Neural crest cell (in vitro differentiated cells): Measurements from ENCODE around the gene MXD3. TPM values are rescaled to one million over a fixed set of nuclear protein-coding genes. Genes with fewer than 3 reads are reported as not detected.

Experiments used
- DNase-seq: peaks from one replicate; pipeline ENCODE4 v3.0.0; 2021; ENCODE audit warnings: low read depth, mixed read lengths, low spot score
- H3K27ac Mint-ChIP-seq: one replicate; pipeline ENCODE4 v1.8.0; 2021; ENCODE audit warnings: mild to moderate bottlenecking, mixed read lengths; ENCODE audit not compliant: unreplicated experiment
- H3K27me3 Mint-ChIP-seq: 2 replicates; pipeline ENCODE4 v1.8.0; 2021; ENCODE audit warnings: low read depth, mild to moderate bottlenecking, mixed read lengths
- H3K36me3 Mint-ChIP-seq: 2 replicates; pipeline ENCODE4 v1.8.0; 2021; ENCODE audit warnings: low read depth, mild to moderate bottlenecking, mixed read lengths
- H3K4me1 Mint-ChIP-seq: 2 replicates; pipeline ENCODE4 v1.8.0; 2021; ENCODE audit warnings: mixed read lengths
- H3K4me3 Mint-ChIP-seq: one replicate; pipeline ENCODE4 v1.8.0; 2021; ENCODE audit warnings: mild to moderate bottlenecking, mixed read lengths
- H3K9me3 Mint-ChIP-seq: 2 replicates; pipeline ENCODE4 v1.8.0; 2021; ENCODE audit warnings: mixed read lengths
- total RNA-seq: library from RNA; stranded (reverse); gene quantifications from 2 replicates; pipeline ENCODE4 v1.2.1, GENCODE V29; 2021
- TF ChIP-seq, protein P1 (sequence below): fragments of 200-600 bp; sonication (generic); conservative IDR thresholded peaks from 2 replicates; pipeline ENCODE4 v1.5.0; 2021; ENCODE audit warnings: antibody characterized with exemption, mild to moderate bottlenecking

MXD3 gene
- total RNA-seq, 1 donor from 2014 or later: 40.3 TPM

DNA sequence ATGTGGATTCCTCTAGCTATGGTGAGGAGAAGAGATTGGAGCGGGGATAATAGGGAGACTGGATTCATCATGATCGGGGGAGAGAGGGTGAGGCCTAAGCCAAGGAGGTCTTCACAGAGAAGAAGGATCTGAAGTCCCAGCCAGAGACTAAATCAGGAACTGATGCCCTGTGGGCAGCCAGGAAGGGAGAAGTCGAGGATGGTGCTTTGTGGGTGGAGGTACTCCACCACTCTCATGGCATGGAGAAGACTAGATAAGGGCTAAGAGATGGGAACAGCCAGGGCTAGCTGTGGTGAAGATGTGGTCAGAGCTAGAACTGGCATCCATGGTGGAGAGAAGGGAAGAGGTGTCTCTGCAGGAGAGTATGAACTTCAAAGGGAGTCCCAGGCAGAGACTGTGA lies 43.0 kb upstream of the MXD3 start:
- DNase-seq: no peak
- Mint-ChIP-seq H3K36me3 (no peaks in the 10 kb centered on the region), H3K4me3 (no peak overlapping the region), H3K27ac (no peak overlapping the region), H3K4me1 (peaks cover 26% of the 10 kb centered on the region), H3K9me3 (no peaks in the 10 kb centered on the region), H3K27me3 (peaks cover 33% of the 10 kb centered on the region)
- TF ChIP-seq, protein P1, sequence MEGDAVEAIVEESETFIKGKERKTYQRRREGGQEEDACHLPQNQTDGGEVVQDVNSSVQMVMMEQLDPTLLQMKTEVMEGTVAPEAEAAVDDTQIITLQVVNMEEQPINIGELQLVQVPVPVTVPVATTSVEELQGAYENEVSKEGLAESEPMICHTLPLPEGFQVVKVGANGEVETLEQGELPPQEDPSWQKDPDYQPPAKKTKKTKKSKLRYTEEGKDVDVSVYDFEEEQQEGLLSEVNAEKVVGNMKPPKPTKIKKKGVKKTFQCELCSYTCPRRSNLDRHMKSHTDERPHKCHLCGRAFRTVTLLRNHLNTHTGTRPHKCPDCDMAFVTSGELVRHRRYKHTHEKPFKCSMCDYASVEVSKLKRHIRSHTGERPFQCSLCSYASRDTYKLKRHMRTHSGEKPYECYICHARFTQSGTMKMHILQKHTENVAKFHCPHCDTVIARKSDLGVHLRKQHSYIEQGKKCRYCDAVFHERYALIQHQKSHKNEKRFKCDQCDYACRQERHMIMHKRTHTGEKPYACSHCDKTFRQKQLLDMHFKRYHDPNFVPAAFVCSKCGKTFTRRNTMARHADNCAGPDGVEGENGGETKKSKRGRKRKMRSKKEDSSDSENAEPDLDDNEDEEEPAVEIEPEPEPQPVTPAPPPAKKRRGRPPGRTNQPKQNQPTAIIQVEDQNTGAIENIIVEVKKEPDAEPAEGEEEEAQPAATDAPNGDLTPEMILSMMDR: no peak

DNA sequence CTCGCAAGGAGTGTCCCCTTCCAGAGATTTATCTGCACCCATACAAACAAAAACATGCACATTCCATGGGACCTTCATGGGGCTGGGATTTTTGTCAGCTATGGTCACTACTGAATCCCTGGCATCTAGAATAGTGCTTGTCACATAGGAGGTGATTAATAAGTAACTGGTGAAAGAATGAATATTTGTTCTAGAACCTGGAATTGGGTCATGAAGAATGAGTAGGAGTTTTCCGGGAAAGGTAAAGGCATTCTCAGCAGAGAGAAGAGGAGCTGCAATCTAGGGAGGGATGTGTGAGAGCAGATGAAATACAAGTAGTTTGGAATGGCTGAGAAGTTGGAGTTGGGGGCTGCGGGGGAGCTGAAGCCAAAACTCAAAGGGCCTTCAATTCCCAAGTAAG lies 42.6 kb upstream of the MXD3 start:
- TF ChIP-seq, protein P1: no peak
- Mint-ChIP-seq H3K36me3 (no peaks in the 10 kb centered on the region), H3K27me3 (peaks cover 33% of the 10 kb centered on the region), H3K27ac (no peak overlapping the region), H3K4me3 (no peak overlapping the region), H3K4me1 (peaks cover 30% of the 10 kb centered on the region), H3K9me3 (no peaks in the 10 kb centered on the region)
- no peak for DNase-seq

DNA sequence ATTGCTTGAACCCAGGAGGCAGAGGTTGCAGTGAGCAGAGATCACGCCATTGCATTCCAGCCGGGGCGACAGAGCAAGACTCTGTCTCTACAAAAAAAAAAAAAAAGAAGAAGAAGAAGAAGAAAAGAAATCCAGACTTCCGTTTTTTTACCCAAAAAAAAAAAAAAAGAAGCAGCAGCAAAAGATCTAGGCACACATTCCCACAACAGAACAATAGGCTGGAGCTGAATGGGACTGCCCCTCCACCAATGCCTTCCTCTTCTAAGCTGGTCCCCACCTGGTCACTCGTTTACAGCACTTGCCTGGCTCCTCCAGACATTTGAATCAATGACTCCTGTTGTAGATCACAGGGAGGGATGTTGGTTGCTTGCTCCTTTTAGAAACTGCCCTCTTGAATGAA lies 41.4 kb upstream of the MXD3 start:
- TF ChIP-seq, protein P1: no peak
- Mint-ChIP-seq H3K27ac (no peak overlapping the region), H3K27me3 (peaks cover 33% of the 10 kb centered on the region), H3K36me3 (no peaks in the 10 kb centered on the region), H3K4me3 (peak overlapping the region; percentile 72), H3K9me3 (no peaks in the 10 kb centered on the region), H3K4me1 (peaks cover 34% of the 10 kb centered on the region)
- no peak for DNase-seq

DNA sequence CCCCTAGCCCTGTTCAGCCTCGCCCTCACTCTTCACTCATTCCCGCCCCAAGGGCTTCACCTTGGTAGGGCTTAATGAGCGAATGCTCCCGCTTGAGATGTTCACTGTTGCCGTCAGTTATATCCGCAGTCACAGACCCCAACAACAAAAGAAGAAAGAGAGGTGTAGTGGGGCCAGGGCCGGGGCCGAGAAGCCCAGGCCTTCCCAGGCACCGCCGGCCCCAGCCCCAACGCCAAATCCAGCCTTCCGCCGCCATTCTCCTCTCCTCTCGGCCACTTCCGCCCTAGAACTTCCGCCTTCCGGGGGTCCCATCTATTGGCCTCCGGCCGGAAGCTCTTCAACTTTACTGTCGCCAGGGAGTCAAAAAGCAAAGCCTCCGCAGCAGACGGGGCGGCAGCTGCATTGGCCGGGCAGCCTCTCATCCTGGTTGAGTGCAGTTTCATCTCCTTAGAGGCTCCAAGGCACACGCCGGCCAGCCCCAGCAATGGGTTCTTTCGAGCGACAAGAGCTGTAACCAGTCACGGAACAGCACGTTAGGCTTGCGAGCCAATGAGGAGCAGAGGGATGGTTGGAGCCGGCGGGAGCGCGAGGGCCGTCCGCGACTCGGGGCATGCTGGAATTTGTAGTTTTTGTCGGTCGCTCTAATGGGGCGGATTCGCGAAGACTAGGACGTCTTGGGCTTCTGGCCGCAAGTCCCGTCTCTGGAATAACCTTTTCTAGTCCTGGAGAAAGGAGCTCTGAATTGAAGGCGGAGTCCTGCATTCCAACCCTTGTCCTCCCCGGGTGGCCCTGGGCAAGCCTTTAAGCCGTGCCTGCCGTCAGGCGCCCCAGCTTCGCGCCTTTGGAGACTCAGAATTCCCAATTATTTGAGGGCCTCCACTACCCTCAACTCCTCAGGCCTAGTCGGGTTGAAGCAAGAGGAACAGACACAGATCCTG lies 40.0 kb upstream of the MXD3 start, which contains the start of gene LMAN2:
Gene LMAN2, minus strand, starts transcription at position 277 of the 938 bp plus-strand sequence. Its CDS starts 21 bp downstream, at position 256.
- no peaks in the 10 kb centered on the region for H3K36me3 Mint-ChIP-seq
- peaks cover 29% of the 10 kb centered on the region for H3K4me1 Mint-ChIP-seq
- DNase-seq: peak; percentile 83
- peaks cover 24% of the 10 kb centered on the region for H3K27me3 Mint-ChIP-seq
- peak within 1 kb of the TSS; percentile 99 for H3K4me3 Mint-ChIP-seq
- no peaks in the 10 kb centered on the region for H3K9me3 Mint-ChIP-seq
- H3K27ac Mint-ChIP-seq: peak within 1 kb of the TSS; percentile 100
- TF ChIP-seq, protein P1: no peak

DNA sequence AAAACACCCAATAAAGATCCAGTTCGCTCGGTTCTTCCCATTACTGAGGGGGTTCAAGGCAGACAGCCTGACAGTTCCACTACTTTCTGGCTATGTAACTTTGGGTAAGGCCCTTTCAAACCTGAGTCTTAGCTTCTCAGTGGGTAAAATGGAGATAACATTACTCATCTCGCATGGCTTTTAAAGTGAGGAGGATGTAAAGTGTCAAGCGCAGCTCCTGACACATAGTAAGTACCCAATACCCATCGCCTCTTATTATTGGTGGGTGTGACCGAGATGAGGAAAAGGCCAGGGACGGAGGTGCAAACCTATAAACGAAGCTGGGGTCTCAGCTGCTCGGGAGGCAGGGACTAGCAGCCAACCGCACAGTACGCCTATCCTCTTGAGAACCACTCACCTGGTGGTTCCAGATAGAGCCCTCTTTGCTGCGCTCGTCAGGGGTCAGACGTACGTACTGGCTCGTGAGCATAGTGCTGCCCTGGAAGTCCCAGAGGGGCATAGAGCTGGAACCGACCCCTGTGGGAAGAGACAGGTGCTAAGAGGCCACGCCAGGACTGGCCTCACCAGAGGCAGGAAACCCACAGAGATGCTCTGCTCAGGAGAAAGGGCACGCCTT lies 39.2 kb upstream of the MXD3 start:
- peaks cover 29% of the 10 kb centered on the region for H3K4me1 Mint-ChIP-seq
- H3K9me3 Mint-ChIP-seq: no peaks in the 10 kb centered on the region
- H3K4me3 Mint-ChIP-seq: peak overlapping the region; percentile 99
- H3K36me3 Mint-ChIP-seq: no peaks in the 10 kb centered on the region
- TF ChIP-seq, protein P1: no peak
- no peak for DNase-seq
- peaks cover 16% of the 10 kb centered on the region for H3K27me3 Mint-ChIP-seq
- peak overlapping the region; percentile 100 for H3K27ac Mint-ChIP-seq
